HEK293 (cell line): Measurements from ENCODE around the gene ZNF397.

Source experiments
- BCL11A ChIP-seq: fragments of 450-650 bp; formaldehyde crosslinking; IDR thresholded peaks from 2 replicates; pipeline ENCODE4 v1.5.1; 2016; ENCODE audit warnings: low read depth, missing biosample characterization, missing genetic modification characterization
- GLIS2 ChIP-seq: fragments of 450-650 bp; formaldehyde crosslinking; IDR thresholded peaks from 2 replicates; pipeline ENCODE4 v1.5.1; 2016; ENCODE audit warnings: missing biosample characterization, missing genetic modification characterization
- RBAK ChIP-seq: fragments of 450-650 bp; formaldehyde crosslinking; IDR thresholded peaks from 2 replicates; pipeline ENCODE4 v1.5.1; 2016; ENCODE audit warnings: missing biosample characterization, missing genetic modification characterization
- TCF7L2 ChIP-seq: IDR thresholded peaks from 2 replicates; pipeline ENCODE4 v1.6.1; 2011; ENCODE audit warnings: low read depth, mild to moderate bottlenecking, inconsistent platforms, low read length, moderate library complexity, borderline replicate concordance
- ZBTB48 ChIP-seq: fragments of 450-650 bp; formaldehyde crosslinking; IDR thresholded peaks from 2 replicates; pipeline ENCODE4 v1.5.1; 2016; ENCODE audit warnings: missing biosample characterization, missing genetic modification characterization
- ZEB2 ChIP-seq: fragments of 450-650 bp; formaldehyde crosslinking; IDR thresholded peaks from 2 replicates; pipeline ENCODE4 v1.5.1; 2016; ENCODE audit warnings: missing biosample characterization, missing genetic modification characterization
- ZFP37 ChIP-seq: fragments of 450-650 bp; formaldehyde crosslinking; IDR thresholded peaks from 2 replicates; pipeline ENCODE4 v1.5.1; 2016; ENCODE audit warnings: missing biosample characterization, missing genetic modification characterization
- ZNF114 ChIP-seq: fragments of 450-650 bp; formaldehyde crosslinking; IDR thresholded peaks from 2 replicates; pipeline ENCODE4 v1.5.0; 2017; ENCODE audit warnings: missing biosample characterization, missing genetic modification characterization
- ZNF157 ChIP-seq: fragments of 450-650 bp; formaldehyde crosslinking; IDR thresholded peaks from 2 replicates; pipeline ENCODE4 v1.5.1; 2016; ENCODE audit warnings: missing biosample characterization, missing genetic modification characterization
- ZNF184 ChIP-seq: fragments of 450-650 bp; IDR thresholded peaks from 2 replicates; pipeline ENCODE4 v1.5.1; 2018; ENCODE audit warnings: missing biosample characterization, mild to moderate bottlenecking, missing genetic modification characterization
- ZNF19 ChIP-seq: fragments of 450-650 bp; formaldehyde crosslinking; IDR thresholded peaks from 2 replicates; pipeline ENCODE4; 2016; ENCODE audit warnings: missing biosample characterization, missing genetic modification characterization, low read depth
- ZNF202 ChIP-seq: fragments of 450-650 bp; formaldehyde crosslinking; IDR thresholded peaks from 2 replicates; pipeline ENCODE4 v1.5.1; 2016; ENCODE audit warnings: missing biosample characterization, missing genetic modification characterization, borderline replicate concordance
- ZNF501 ChIP-seq: fragments of 450-650 bp; formaldehyde crosslinking; IDR thresholded peaks from 2 replicates; pipeline ENCODE4 v1.5.1; 2016; ENCODE audit warnings: missing biosample characterization, missing genetic modification characterization
- ZNF510 ChIP-seq: fragments of 450-650 bp; formaldehyde crosslinking; IDR thresholded peaks from 2 replicates; pipeline ENCODE4 v1.5.1; 2018; ENCODE audit warnings: mild to moderate bottlenecking, missing genetic modification characterization, missing biosample characterization; ENCODE audit not compliant: insufficient replicate concordance
- ZNF514 ChIP-seq: fragments of 450-650 bp; formaldehyde crosslinking; IDR thresholded peaks from 2 replicates; pipeline ENCODE4 v1.5.1; 2016; ENCODE audit warnings: missing biosample characterization, missing genetic modification characterization
- ZNF521 ChIP-seq: fragments of 450-650 bp; formaldehyde crosslinking; IDR thresholded peaks from 2 replicates; pipeline ENCODE4 v1.5.1; 2017; ENCODE audit warnings: missing biosample characterization, mild to moderate bottlenecking, missing genetic modification characterization
- ZNF529 ChIP-seq: fragments of 450-650 bp; formaldehyde crosslinking; IDR thresholded peaks from 2 replicates; pipeline ENCODE4 v1.5.1; 2017; ENCODE audit warnings: missing genetic modification characterization, missing biosample characterization; ENCODE audit not compliant: insufficient replicate concordance
- ZNF596 ChIP-seq: fragments of 450-650 bp; IDR thresholded peaks from 2 replicates; pipeline ENCODE4 v1.5.0; 2018; ENCODE audit warnings: missing biosample characterization, mild to moderate bottlenecking, missing genetic modification characterization, moderate library complexity
- ZNF610 ChIP-seq: fragments of 450-650 bp; formaldehyde crosslinking; IDR thresholded peaks from 2 replicates; pipeline ENCODE4 v1.5.1; 2016; ENCODE audit warnings: missing biosample characterization, missing genetic modification characterization, borderline replicate concordance
- ZNF629 ChIP-seq: fragments of 450-650 bp; formaldehyde crosslinking; IDR thresholded peaks from 2 replicates; pipeline ENCODE4 v1.5.1; 2017; ENCODE audit warnings: missing biosample characterization, missing genetic modification characterization
- ZNF76 ChIP-seq: fragments of 450-650 bp; formaldehyde crosslinking; IDR thresholded peaks from 2 replicates; pipeline ENCODE4; 2016; ENCODE audit warnings: low read depth, missing biosample characterization, missing genetic modification characterization, borderline replicate concordance
- ZSCAN23 ChIP-seq: fragments of 450-650 bp; formaldehyde crosslinking; IDR thresholded peaks from 2 replicates; pipeline ENCODE4 v1.5.1; 2016; ENCODE audit warnings: missing biosample characterization, missing genetic modification characterization
- TF ChIP-seq, protein P1 (sequence below): fragments of 450-650 bp; formaldehyde crosslinking; IDR thresholded peaks from 2 replicates; pipeline ENCODE4 v1.5.1; 2016; ENCODE audit warnings: missing biosample characterization, missing genetic modification characterization
- TF ChIP-seq, protein P2 (sequence below): fragments of 450-650 bp; formaldehyde crosslinking; optimal IDR thresholded peaks from 2 replicates; pipeline ENCODE3; 2016; ENCODE audit warnings: missing biosample characterization, mild to moderate bottlenecking, missing genetic modification characterization
- TF ChIP-seq, protein P3 (sequence below): fragments of 450-650 bp; formaldehyde crosslinking; IDR thresholded peaks from 2 replicates; pipeline ENCODE4 v1.5.1; 2016; ENCODE audit warnings: missing biosample characterization, missing genetic modification characterization
- TF ChIP-seq, protein P4 (sequence below): sonication (generic); formaldehyde crosslinking; IDR thresholded peaks from 2 replicates; pipeline ENCODE4 v1.8.1; 2022; ENCODE audit warnings: mild to moderate bottlenecking, moderate library complexity, missing genetic modification reagents
- TF ChIP-seq, protein P5 (sequence below): fragments of 450-650 bp; formaldehyde crosslinking; IDR thresholded peaks from 2 replicates; pipeline ENCODE4 v1.5.1; 2016; ENCODE audit warnings: missing biosample characterization, missing genetic modification characterization, borderline replicate concordance
- TF ChIP-seq, protein P6 (sequence below): fragments of 450-650 bp; IDR thresholded peaks from 2 replicates; pipeline ENCODE4 v1.5.1; 2018; ENCODE audit warnings: missing biosample characterization, mild to moderate bottlenecking, missing genetic modification characterization
- TF ChIP-seq, protein P7 (sequence below): fragments of 450-650 bp; formaldehyde crosslinking; IDR thresholded peaks from 2 replicates; pipeline ENCODE4 v1.5.1; 2016; ENCODE audit warnings: missing biosample characterization, missing genetic modification characterization

Gene ZNF397

DNA sequence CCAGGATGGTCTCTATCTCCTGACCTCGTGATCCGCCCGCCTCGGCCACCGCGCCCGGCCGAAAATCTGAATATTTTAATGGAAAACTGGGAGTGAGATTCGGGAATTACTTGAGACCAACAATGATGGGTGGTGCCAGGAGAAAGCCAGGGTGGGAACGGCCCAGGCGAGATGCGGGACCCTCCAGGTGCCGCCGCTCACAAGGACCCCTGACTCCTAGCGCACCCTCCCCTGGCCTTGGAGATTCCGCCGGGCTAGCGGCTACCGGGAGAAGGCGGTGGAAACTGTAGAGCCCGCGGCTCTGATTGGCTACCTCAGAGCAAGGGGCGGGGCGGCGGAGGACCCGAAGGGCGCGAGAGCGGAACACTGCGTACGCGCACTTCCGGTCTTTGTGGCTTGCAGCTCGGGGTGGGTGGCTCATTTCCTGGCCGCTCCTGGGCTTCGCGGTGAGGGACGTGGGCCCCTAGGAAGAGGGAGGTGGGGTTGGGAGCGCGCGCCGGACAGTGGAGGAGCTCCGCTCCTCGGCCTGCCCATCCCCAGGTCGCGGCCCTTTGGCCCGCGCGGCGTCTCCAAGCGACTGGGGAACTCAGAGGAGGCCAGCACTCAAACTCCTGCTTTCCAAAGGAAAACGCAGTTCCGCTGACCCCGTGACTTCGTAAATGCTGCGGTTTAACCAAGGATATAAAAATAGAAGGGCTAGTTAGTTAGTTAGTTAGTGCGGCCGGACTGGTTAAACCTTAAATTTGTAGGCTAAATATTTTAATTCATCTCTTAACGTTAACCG lies at the start of gene ZNF397 (continued):
- TF ChIP-seq, protein P1, sequence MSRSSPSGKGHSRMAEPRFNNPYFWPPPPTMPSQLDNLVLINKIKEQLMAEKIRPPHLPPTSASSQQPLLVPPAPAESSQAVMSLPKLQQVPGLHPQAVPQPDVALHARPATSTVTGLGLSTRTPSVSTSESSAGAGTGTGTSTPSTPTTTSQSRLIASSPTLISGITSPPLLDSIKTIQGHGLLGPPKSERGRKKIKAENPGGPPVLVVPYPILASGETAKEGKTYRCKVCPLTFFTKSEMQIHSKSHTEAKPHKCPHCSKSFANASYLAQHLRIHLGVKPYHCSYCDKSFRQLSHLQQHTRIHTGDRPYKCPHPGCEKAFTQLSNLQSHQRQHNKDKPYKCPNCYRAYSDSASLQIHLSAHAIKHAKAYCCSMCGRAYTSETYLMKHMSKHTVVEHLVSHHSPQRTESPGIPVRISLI (tag by site-specific recombination): no peak
- TF ChIP-seq, protein P2, sequence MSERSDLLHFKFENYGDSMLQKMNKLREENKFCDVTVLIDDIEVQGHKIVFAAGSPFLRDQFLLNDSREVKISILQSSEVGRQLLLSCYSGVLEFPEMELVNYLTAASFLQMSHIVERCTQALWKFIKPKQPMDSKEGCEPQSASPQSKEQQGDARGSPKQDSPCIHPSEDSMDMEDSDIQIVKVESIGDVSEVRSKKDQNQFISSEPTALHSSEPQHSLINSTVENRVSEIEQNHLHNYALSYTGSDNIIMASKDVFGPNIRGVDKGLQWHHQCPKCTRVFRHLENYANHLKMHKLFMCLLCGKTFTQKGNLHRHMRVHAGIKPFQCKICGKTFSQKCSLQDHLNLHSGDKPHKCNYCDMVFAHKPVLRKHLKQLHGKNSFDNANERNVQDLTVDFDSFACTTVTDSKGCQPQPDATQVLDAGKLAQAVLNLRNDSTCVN: peak; percentile 85
- no peak for TF ChIP-seq ZNF76 (tag by site-specific recombination)
- TF ChIP-seq ZSCAN23 (tag by site-specific recombination): no peak
- TF ChIP-seq ZNF514 (tag by site-specific recombination): no peak
- peak; percentile 71 for TF ChIP-seq GLIS2
- no peak for TF ChIP-seq ZNF596
- no peak for TF ChIP-seq TCF7L2
- TF ChIP-seq ZEB2 (tag by site-specific recombination): 0 out of 2 replicates have a peak, but pooled peaks have one; percentile 29
- peak; percentile 55 for TF ChIP-seq ZNF629
- TF ChIP-seq ZBTB48 (tag by site-specific recombination): peak; percentile 63
- TF ChIP-seq ZFP37 (tag by site-specific recombination): peak; percentile 93
- TF ChIP-seq BCL11A (tag by site-specific recombination): no peak
- no peak for TF ChIP-seq ZNF184
- no peak for TF ChIP-seq ZNF202 (tag by site-specific recombination)
- TF ChIP-seq ZNF501: peak; percentile 80
- TF ChIP-seq, protein P3, sequence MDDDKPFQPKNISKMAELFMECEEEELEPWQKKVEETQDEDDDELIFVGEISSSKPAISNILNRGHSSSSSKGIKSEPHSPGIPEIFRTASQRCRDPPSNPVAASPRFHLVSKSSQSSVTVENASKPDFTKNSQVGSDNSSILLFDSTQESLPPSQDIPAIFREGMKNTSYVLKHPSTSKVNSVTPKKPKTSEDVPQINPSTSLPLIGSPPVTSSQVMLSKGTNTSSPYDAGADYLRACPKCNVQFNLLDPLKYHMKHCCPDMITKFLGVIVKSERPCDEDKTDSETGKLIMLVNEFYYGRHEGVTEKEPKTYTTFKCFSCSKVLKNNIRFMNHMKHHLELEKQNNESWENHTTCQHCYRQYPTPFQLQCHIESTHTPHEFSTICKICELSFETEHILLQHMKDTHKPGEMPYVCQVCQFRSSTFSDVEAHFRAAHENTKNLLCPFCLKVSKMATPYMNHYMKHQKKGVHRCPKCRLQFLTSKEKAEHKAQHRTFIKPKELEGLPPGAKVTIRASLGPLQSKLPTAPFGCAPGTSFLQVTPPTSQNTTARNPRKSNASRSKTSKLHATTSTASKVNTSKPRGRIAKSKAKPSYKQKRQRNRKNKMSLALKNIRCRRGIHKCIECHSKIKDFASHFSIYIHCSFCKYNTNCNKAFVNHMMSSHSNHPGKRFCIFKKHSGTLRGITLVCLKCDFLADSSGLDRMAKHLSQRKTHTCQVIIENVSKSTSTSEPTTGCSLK (tag by site-specific recombination): no peak
- TF ChIP-seq ZNF529: no peak
- TF ChIP-seq ZNF114 (tag by site-specific recombination): no peak
- TF ChIP-seq, protein P4, sequence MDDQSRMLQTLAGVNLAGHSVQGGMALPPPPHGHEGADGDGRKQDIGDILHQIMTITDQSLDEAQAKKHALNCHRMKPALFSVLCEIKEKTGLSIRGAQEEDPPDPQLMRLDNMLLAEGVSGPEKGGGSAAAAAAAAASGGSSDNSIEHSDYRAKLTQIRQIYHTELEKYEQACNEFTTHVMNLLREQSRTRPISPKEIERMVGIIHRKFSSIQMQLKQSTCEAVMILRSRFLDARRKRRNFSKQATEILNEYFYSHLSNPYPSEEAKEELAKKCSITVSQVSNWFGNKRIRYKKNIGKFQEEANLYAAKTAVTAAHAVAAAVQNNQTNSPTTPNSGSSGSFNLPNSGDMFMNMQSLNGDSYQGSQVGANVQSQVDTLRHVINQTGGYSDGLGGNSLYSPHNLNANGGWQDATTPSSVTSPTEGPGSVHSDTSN: no peak
- TF ChIP-seq, protein P5, sequence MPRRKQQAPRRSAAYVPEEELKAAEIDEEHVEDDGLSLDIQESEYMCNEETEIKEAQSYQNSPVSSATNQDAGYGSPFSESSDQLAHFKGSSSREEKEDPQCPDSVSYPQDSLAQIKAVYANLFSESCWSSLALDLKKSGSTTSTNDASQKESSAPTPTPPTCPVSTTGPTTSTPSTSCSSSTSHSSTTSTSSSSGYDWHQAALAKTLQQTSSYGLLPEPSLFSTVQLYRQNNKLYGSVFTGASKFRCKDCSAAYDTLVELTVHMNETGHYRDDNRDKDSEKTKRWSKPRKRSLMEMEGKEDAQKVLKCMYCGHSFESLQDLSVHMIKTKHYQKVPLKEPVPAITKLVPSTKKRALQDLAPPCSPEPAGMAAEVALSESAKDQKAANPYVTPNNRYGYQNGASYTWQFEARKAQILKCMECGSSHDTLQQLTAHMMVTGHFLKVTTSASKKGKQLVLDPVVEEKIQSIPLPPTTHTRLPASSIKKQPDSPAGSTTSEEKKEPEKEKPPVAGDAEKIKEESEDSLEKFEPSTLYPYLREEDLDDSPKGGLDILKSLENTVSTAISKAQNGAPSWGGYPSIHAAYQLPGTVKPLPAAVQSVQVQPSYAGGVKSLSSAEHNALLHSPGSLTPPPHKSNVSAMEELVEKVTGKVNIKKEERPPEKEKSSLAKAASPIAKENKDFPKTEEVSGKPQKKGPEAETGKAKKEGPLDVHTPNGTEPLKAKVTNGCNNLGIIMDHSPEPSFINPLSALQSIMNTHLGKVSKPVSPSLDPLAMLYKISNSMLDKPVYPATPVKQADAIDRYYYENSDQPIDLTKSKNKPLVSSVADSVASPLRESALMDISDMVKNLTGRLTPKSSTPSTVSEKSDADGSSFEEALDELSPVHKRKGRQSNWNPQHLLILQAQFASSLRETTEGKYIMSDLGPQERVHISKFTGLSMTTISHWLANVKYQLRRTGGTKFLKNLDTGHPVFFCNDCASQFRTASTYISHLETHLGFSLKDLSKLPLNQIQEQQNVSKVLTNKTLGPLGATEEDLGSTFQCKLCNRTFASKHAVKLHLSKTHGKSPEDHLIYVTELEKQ (tag by site-specific recombination): no peak
- TF ChIP-seq ZNF19 (tag by site-specific recombination): no peak
- TF ChIP-seq, protein P6, sequence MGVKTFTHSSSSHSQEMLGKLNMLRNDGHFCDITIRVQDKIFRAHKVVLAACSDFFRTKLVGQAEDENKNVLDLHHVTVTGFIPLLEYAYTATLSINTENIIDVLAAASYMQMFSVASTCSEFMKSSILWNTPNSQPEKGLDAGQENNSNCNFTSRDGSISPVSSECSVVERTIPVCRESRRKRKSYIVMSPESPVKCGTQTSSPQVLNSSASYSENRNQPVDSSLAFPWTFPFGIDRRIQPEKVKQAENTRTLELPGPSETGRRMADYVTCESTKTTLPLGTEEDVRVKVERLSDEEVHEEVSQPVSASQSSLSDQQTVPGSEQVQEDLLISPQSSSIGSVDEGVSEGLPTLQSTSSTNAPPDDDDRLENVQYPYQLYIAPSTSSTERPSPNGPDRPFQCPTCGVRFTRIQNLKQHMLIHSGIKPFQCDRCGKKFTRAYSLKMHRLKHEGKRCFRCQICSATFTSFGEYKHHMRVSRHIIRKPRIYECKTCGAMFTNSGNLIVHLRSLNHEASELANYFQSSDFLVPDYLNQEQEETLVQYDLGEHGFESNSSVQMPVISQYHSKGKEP (tag by site-specific recombination): no peak
- TF ChIP-seq ZNF521 (tag by site-specific recombination): no peak
- no peak for TF ChIP-seq ZNF510 (tag by site-specific recombination)
- peak; percentile 42 for TF ChIP-seq ZNF610 (tag by site-specific recombination)
- no peak for TF ChIP-seq RBAK (tag by site-specific recombination)
- no peak for TF ChIP-seq ZNF157 (tag by site-specific recombination)
- TF ChIP-seq, protein P7, sequence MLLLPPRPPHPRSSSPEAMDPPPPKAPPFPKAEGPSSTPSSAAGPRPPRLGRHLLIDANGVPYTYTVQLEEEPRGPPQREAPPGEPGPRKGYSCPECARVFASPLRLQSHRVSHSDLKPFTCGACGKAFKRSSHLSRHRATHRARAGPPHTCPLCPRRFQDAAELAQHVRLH (tag by site-specific recombination): peak; percentile 42; the same call in 1 of the 2 replicates
